ENCODE results near the gene STXBP2.

The STXBP2 gene

GRCh38 chr19:7618348-7618747 lies 18.6 kb upstream of the STXBP2 start:
- peak; percentile 61 to 88 for DNase-seq (ENCODE audit: low read depth in 1 of 2, low spot score in 1 of 2)
- TF ChIP-seq JUND (IDR thresholded peaks at IDR 0.05; ENCODE audit: low read depth), result no peak
- in situ Hi-C loops (cut with HindIII; ENCODE audit: low pct_unique_long_range_greater_than_20kb, low sequenced_read_pairs), result no loop called here

- in situ Hi-C loops (cut with HindIII; ENCODE audit: low pct_unique_long_range_greater_than_20kb, low sequenced_read_pairs), result no loop called here
- TF ChIP-seq JUND (IDR thresholded peaks at IDR 0.05; ENCODE audit: low read depth), result peak; percentile 47; the same call in 1 of the 2 replicates
- peak; percentile 88 to 98 for DNase-seq (ENCODE audit: low read depth in 1 of 2, low spot score in 1 of 2)
Observed at GRCh38 chr19:7618771-7619510, 18.0 kb upstream of the STXBP2 start.

- TF ChIP-seq JUND (IDR thresholded peaks at IDR 0.05; ENCODE audit: low read depth), result no peak
- in situ Hi-C loops (cut with HindIII; ENCODE audit: low pct_unique_long_range_greater_than_20kb, low sequenced_read_pairs), result no loop called here
- DNase-seq (ENCODE audit: low read depth in 1 of 2, low spot score in 1 of 2), result peak; percentile 84 to 94
Observed at GRCh38 chr19:7619671-7620441, 17.1 kb upstream of the STXBP2 start.

- in situ Hi-C loops (cut with HindIII; ENCODE audit: low pct_unique_long_range_greater_than_20kb, low sequenced_read_pairs), result no loop called here
- DNase-seq (ENCODE audit: low read depth in 1 of 2, low spot score in 1 of 2), result no peak
- TF ChIP-seq JUND (IDR thresholded peaks at IDR 0.05; ENCODE audit: low read depth), result no peak
Observed at GRCh38 chr19:7620442-7621412, 16.2 kb upstream of the STXBP2 start.

- DNase-seq (ENCODE audit: low read depth in 1 of 2, low spot score in 1 of 2), result no peak
- in situ Hi-C loops (cut with HindIII; ENCODE audit: low pct_unique_long_range_greater_than_20kb, low sequenced_read_pairs), result no loop called here
- no peak for TF ChIP-seq JUND (IDR thresholded peaks at IDR 0.05; ENCODE audit: low read depth)
Observed at GRCh38 chr19:7622933-7623685, 13.8 kb upstream of the STXBP2 start.

GRCh38 chr19:7623725-7624603 lies 12.9 kb upstream of the STXBP2 start:
- in situ Hi-C loops (cut with HindIII; ENCODE audit: low pct_unique_long_range_greater_than_20kb, low sequenced_read_pairs), result no loop called here
- no peak for TF ChIP-seq JUND (IDR thresholded peaks at IDR 0.05; ENCODE audit: low read depth)
- no peak for DNase-seq (ENCODE audit: low read depth in 1 of 2, low spot score in 1 of 2)

- no peak for DNase-seq (ENCODE audit: low read depth in 1 of 2, low spot score in 1 of 2)
- TF ChIP-seq JUND (IDR thresholded peaks at IDR 0.05; ENCODE audit: low read depth), result no peak
- in situ Hi-C loops (cut with HindIII; ENCODE audit: low pct_unique_long_range_greater_than_20kb, low sequenced_read_pairs), result no loop called here
Observed at GRCh38 chr19:7624810-7625209, 12.1 kb upstream of the STXBP2 start.

- in situ Hi-C loops (cut with HindIII; ENCODE audit: low pct_unique_long_range_greater_than_20kb, low sequenced_read_pairs), result no loop called here
- DNase-seq (ENCODE audit: low read depth in 1 of 2, low spot score in 1 of 2), result no peak
- no peak for TF ChIP-seq JUND (IDR thresholded peaks at IDR 0.05; ENCODE audit: low read depth)
Observed at GRCh38 chr19:7625763-7626372, 11.0 kb upstream of the STXBP2 start.

GRCh38 chr19:7627166-7627565 lies 9.7 kb upstream of the STXBP2 start:
- no peak for TF ChIP-seq JUND (IDR thresholded peaks at IDR 0.05; ENCODE audit: low read depth)
- no peak for DNase-seq (ENCODE audit: low read depth in 1 of 2, low spot score in 1 of 2)
- in situ Hi-C loops (cut with HindIII; ENCODE audit: low pct_unique_long_range_greater_than_20kb, low sequenced_read_pairs), result no loop called here

- DNase-seq (ENCODE audit: low read depth in 1 of 2, low spot score in 1 of 2), result no peak
- TF ChIP-seq JUND (IDR thresholded peaks at IDR 0.05; ENCODE audit: low read depth), result no peak
- in situ Hi-C loops (cut with HindIII; ENCODE audit: low pct_unique_long_range_greater_than_20kb, low sequenced_read_pairs), result no loop called here
Observed at GRCh38 chr19:7628589-7629311, 8.2 kb upstream of the STXBP2 start.

Measured in T47D (cell line).